ENCODE measurements around the gene ZNRF1. TPM values are rescaled to one million over a fixed set of nuclear protein-coding genes. Genes with fewer than 3 reads are reported as not detected.
A peak's percentile ranks its signal among the peaks of the same experiment; 100 is the strongest.

ZNRF1 gene
- total RNA-seq, 2 donors from 2014 or later: 16.7 to 17.5 TPM

DNA sequence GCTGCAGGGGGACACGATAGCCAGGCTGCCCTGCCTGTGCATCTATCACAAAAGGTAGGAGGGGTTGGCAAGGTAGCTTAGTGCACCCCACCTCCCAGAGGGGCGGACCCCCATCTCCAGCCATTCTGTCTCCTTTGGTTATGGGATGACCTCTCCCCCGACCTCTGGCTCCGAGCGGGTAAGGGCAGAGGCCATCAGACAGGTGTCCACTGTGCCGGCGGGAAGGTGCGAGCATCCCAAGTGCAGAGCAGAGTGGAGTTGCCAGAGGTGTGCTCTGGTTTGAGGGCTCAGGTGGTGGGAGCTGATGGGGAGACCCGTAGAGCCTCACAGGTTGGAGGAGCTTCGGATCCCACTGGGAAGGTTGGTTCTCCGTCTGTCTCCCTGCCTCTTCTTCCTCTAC, 106.0 kb downstream of the ZNRF1 start:
- no peak for ATAC-seq
- no peak for DNase-seq
- intact Hi-C loops (cut with DNase I): no loop called here

DNA sequence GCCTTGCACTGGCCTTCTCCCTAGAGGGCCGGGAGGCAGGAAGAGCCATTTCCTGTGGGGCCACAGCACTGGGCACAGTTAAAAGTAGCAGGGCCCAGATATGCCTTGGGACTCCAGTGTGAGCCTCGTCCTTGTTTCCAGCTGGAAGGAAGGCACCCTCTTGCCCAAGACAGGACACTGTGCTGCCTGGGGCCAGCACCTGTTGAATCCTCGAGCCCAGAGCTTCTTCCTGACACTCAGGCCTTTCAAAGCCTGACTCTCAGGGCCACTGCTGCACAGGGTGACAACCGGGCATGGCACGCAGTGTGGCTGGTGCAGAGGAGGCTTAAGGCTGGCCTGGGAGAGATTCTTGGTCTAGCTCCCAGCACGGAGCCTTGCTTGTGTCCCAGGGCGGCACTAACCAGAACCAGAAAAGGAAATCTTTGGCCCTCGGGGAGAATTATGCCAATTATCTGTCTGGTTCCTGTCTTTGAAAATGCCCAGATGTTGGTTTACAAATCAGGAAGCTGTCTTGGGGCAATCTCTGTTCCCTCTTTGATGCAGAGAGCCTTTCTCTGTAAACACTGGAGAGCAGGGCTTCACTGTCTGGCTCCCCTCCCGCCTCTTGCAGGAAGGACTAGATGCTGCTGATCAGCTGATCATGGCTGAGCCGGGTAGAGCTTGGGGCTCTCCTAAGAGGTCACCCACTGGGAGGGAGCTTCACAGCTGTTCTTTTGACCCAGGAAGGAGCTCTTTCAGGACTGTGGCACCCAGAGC, 106.7 kb downstream of the ZNRF1 start:
- peak; percentile 28 to 37 for ATAC-seq
- intact Hi-C loops (cut with DNase I): no loop called here
- peak; percentile 57 for DNase-seq

DNA sequence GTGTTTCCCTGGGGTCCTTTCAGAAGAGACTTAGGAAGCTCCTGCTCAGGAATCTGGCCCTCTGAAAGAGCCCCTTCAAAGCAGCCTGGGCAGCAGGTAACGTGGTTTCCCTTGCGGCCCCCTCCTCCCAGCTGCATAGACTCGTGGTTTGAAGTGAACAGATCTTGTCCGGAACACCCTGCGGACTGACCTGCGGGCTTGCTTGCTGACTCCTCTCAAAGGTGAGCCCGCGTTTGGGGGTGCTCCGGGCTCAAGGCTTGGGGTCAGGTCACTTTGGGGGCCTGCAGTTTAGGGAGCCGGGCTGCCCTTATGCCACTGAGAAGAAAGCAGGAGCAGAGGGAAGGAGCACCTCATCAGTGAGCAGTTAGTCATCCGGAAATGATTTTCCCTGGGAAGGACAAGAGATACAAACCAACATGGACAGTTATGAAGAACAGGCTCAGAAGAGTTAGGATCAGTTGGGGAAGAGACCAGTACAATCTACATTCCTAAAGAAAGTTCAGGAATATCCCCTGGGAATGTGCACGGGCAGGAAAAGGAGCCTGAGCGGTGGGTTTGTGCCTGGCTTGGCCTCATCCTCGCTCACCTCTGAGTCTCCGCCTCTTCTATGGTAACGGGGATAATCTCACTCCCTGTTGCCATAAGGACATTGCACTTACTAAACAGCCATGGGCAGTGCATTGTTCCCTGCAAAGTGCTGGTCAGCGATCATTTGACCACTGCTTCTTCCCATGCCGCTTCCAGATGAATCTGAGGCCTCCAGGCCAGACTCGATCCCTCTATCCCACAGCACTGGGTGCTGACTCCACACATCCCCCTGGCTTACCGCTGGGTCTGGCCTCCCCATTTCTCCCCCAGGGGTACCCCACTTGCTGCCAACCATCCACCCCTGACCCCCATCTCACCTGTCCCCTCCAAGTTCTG, 107.8 kb downstream of the ZNRF1 start:
- ATAC-seq (no peak), DNase-seq (no peak)
- intact Hi-C loops (cut with DNase I): no loop called here

DNA sequence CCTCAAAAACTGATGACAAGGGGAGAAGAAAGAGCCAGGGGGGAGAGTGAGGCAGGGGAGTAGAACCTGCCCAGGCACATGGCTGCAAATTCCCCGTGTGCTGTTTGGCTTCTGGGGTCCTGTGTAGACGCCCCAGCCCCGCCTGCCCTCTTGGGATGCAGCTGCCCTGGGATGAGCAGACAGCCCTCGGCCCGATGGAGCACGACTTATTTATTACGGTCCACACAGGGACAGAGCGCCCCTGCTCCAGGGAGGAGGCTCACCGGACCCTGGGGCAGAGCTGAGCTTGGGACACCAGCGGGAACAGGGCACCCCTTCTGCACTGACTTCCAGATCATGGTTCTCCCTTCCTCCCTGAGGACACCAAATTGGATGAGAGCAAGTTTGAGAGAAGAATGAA, 108.7 kb downstream of the ZNRF1 start:
- intact Hi-C loops (cut with DNase I): no loop called here
- ATAC-seq: no peak

DNA sequence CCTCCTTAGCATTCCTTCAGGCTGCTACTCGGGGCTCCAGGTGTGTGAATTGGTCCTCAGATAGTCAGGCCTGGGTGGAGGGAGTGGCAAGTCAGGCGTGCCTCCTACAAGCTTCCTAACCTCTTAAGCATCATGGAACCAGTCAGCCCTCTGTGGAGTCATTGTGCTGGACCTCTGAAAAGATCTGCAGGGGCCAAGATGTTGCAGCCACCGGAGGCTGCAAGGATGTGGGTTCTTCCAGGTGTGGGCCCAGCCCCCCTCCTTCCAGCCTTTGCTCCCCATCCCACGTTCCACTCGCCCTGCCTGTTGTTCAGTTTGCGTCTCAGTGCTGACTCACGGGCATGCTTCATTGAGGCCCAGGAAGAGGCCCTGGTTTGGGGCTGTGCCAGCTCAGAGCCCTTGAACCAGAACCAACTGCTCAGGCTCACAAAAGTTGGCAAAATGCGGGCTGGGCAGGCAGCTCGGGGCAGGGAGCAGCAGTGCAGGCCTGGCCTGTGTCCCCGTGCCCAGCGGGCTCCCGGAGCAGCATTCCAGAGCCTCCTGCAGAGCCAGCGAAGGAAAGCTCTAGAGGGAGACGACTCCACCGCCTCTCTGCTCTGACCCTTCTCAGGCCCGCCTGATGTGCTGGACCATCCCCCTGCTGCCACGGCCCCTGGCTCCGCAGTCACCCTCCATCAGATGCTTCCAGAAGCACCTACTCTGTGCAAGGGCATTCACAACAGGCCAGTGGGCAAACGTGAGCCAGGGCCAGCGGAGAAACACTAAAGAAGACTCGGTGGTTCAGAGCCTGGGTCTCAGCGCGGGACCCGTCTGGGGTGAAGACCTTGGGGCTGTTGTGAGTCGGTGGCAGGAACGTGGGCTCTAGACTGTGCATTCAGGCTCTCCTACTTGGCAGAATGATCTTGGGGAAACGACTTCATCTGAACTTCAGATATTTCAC, 110.2 kb downstream of the ZNRF1 start:
- ATAC-seq: peak; percentile 43 to 47
- intact Hi-C loops (cut with DNase I): no loop called here
- DNase-seq: peak; percentile 81

More for the DNA sequence above, 108.7 kb downstream of the ZNRF1 start:
- no peak for DNase-seq

DNA sequence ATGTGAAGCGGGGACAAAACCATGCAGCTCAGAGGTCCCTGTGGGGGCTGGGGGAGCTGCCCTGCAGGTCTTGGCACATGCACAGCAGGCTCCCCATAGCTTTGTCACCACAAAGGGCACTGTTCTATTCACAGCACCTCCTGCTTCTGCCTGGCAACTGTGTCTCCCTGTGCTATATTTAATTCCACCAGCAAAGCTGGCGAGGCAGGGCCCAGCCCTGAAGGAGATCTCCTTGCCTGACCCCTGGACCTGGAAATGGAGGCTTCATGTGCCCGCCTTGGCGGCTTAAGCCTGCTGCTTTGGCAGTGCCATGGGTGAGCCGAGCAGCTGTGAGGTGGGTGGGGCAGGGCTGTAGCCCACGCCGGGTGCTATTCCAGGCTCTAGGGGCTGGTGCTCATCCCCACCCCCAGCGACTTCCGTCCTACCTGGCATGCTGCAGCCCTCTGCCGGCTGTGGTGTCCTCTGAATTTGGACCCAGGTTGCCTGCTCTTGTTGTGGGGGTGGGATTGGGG, 111.0 kb downstream of the ZNRF1 start:
- intact Hi-C loops (cut with DNase I): loop anchor here (2.0 to 10.0 kb wide), 3 partner anchors 111 to 295 kb away; partner anchors contain the start of gene ZNRF1 (in 1 of the 2)
- DNase-seq (peak; percentile 59), ATAC-seq (peak; percentile 40 to 50)

DNA sequence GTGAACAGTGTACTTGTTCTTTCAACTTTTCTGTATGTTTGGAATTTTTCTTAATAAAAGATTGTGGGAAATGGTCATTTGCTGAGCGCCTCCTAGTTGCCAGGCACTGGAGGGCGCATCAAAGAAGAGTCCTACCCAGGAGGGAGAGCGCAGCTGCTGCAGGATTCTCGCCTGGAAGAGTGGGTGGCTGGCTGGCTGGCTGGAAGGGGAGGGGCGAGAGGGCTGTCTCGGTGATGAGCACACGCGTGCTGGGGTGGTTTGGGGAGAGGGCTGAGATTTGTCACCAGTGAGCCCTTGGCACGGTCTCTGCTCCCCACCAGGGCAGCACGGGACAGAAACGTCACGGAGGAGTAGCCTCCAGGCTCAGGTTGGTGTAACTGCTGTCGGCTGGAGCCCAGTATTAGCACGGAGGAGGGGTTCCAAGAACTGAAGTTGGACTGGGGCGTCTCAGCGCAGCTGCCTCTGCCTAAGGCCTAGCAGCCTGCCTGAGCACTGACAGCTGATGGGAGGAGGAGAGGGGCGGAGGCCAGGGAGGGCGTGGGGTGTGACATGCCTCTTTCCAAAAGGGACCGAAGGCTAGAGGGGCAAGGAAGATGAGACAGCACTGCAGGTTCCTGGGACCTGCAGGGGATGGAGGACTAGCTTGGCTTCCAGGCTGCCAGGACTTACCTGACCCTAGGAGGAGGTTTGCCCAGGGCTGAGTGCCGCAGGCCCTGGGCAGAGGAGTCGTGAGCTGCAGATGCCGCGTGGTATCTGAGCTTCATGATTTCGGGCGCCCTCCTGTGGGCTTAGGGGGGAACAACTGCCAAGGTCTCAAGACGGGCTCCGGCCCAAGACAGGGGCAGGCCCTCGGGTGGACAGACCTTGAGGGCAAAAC, 112.1 kb downstream of the ZNRF1 start:
- intact Hi-C loops (cut with DNase I): loop anchor here (1.0 to 10.0 kb wide), 4 partner anchors 112 to 296 kb away; partner anchors contain the start of gene ZNRF1 (in 1 of the 2)
- DNase-seq: peak; percentile 89
- ATAC-seq: peak; percentile 59 to 72

DNA sequence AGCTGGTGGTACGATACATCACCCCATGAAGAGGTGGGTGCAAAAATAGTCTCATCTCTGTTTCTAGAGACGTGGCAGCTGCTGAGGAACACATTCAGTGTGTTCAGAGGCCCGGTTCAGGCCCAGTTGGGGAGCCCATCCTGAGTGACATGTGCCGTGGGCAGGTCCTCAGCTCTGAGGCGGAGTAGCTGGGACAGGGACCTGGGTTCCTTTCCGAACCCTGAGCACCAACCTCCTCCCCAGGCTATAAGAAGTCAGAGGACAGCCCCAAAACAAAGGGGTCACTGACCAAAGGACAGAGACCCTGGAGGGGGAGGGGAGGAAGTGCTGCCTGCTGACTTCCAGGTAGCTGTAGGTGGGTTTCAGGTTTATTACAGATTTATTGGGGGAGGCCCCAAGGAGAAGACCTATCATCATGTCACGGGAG, 112.7 kb downstream of the ZNRF1 start:
- intact Hi-C loops (cut with DNase I): loop anchor here (1.0 to 10.0 kb wide), 4 partner anchors 113 to 297 kb away; partner anchors contain the start of gene ZNRF1 (in 1 of the 2)
- ATAC-seq: peak in 1 of 2 donors; percentile 0
- DNase-seq: no peak

DNA sequence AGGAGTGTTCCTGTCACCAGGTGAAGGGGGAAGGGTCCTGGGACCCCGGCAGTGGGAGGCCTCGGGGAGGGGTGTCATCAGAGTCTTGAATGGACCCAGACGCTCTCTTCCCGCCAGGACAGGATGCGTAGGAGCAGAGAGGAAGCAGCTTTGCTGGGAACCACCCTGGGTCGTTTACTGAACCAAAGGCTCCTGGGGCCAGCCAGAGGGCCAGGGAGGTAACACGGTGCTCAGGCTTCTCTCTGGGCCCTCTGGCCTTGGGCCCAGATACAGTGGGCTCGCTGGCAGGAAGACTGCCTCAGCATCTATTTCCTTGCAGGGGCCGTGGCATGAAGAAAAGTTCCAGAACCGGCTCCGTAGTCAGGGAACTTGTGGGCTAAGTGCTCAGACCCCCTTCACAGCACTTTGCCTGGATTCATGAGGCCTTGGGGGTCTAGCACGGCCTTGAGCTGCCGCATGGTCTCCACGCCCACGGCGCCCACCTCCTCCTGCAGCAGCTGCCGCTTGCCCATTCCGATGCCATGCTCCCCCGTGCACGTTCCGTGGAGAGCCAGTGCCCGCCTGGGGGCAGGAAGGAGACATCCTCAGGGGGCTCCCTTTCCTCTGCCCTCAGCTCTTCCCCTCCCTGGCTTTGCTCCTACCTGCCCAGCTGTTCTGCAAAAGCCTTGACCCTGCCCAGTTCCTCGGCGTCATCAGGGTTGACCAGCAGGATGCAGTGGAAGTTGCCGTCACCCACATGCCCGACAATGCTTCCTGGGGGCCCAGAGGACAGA, 113.3 kb downstream of the ZNRF1 start:
- intact Hi-C loops (cut with DNase I): loop anchor here (1.0 to 10.0 kb wide), 4 partner anchors 113 to 297 kb away; partner anchors contain the start of gene ZNRF1 (in 1 of the 2)
- DNase-seq (peak; percentile 59), ATAC-seq (no peak)

DNA sequence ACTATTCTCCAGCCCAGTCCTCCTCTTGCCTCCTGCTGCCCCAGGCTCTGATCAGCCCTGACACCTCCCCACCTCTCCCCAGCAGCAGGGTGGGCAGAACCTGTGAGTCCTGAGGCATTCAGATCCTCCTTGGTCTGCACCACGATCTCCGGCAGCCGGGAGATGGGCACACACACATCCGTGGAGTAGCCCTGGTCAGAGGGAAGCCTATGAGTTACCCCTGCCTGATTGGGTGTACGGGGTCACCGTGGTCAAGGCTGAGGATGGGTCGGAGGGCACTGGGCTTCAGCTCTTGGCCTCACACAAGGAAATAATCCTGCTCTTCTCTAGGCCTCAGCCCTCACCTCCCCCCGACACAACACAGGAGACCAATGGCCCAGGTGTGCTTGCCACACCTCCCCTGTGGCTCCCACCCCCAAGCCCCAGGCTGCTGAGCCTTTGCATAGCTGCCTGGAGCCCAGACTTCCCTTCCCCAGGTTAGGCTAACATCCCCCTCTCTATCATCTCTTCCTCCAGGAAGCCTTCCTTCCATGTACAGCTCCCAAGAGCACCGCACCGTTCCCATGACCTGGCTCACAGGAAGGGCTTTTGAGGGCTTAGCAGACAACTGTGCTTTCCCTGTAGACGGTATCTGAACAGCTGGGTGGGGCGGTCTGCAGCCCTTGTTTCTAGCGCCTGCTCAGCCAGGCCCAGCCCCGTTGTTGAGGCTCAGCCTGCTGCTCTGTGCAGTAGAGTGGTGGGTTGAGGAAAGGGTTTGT, 114.1 kb downstream of the ZNRF1 start:
- no peak for ATAC-seq
- DNase-seq: no peak
- intact Hi-C loops (cut with DNase I): loop anchor here in 1 of 2 donors (10.0 kb wide), 2 partner anchors 238 to 298 kb away; no protein-coding TSS in a partner anchor

DNA sequence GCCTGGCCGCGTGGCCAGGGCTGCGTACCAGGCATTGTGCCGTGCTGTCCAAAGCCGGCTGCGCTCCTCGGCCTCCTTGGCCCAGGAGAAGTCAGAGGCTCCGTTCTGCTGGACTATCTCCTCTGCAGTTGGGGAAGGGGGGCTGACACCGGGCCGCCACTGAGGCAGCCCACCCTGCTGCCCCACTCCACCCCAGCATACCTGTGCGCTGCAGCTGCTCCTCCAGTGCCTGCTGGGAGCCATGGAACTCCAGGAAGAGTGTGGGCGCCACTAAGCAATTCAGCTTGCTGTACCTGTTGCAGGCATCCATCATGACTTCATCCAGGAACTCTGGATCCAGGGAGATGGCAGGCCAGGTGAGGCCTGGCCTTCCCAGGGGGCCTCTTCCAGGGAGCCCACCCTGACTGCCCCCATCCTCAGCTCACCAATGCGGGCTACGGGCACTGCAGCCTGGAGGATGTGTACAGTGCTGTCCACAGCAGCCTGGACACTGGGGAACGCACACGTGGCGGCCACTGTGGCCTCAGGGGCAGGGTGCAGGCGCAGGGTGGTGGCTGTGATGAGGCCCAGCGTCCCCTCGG, 114.8 kb downstream of the ZNRF1 start:
- intact Hi-C loops (cut with DNase I): loop anchor here in 1 of 2 donors (10.0 kb wide), 2 partner anchors 239 to 299 kb away; no protein-coding TSS in a partner anchor
- ATAC-seq (no peak), DNase-seq (no peak)

DNA sequence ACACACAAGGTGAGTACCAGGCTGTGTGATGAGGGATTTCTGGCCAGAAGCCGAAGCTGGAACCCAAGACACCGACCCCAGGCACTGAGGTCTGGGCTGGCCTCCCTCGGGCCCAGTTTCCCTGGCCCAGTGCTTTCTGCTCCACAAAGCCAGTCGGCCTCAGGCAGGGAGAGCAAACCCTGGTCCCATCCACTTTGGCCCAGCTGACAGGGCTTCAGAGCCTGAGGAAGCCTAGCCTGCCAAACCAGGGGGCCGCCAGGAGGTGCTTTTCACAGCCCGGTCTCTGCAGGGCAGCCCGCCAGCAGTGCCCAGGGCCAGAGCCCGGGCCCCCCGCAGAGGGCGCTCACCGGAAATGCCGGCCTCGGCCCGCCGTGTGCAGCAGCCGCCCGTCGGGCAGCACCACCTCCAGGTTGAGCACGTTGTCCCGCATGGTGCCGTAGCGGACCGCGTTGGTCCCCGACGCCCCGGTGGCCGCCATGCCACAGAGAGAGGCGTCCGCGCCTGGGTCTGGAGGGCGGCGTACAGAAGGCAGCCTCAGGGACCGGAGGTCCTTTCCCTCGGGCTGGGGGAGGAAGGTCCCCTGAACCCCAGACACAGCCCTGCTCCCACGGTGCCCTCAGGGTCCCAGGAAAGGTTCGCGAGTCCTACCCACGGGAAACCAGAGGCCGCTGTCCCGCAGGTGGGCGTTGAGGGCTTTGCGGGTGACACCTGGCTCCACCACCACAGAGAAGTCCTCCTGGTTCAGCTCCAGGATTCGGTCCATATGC, 115.5 kb downstream of the ZNRF1 start:
- ATAC-seq: no peak
- no peak for DNase-seq
- intact Hi-C loops (cut with DNase I): loop anchor here in 1 of 2 donors (10.0 kb wide), 2 partner anchors 240 to 300 kb away; no protein-coding TSS in a partner anchor

DNA sequence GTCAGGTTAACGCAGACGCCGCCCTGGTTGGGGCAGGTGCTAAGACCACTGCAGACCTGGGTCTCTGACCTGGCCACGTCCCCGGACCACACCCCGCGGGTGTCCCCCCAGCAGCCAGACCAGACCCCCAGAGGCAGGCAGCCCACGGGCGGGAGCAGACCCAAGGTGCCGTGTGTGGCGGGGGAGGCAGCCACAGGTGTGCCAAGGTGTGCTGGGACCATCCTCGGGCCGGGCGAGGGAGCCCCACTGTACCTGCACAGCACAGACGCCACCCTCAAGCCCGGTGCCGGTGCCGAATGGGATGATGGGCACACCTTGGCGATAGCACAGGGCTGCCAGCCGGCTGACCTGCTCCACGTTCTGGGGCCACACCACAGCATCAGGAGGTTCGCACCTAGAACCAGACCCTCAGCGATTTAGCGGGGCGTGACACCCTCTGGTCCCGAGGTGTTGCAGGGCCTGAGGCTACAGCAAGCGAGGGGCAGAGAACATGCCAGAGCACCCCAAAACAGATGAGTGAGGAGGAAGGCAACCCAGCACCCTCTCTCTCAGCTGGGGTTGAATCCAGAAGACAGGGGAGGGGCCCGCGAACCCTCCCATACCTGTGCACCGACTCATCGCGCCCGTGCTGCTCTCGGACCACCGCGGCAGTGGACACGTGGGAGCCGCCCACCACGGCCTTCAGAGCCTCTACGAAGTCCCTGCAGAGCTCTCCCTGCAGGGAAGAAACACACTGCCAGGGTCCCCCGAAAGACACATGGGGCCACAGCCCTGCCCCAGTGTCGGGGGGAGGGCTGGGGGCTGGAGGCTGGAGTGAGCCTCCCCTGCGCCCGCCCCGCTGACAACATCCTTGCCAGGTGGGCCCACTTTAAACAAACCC, 116.4 kb downstream of the ZNRF1 start:
- no peak for DNase-seq
- intact Hi-C loops (cut with DNase I): loop anchor here in 1 of 2 donors (10.0 kb wide), 2 partner anchors 240 to 300 kb away; no protein-coding TSS in a partner anchor
- ATAC-seq: no peak

All from left cardiac atrium (tissue), 4 donors.